ENCODE measurements around the gene KLF18.
"Not testable (repeated sequence)": the region's sequence is repeated elsewhere in the genome, so short reads cannot be mapped to it uniquely, and the experiment has no call there.

Gene KLF18

GRCh38 chr1:44120398-44120949 lies 21.0 kb downstream of the KLF18 start:
- DNase-seq (ENCODE audit: low read depth in 2 of 2) = no peak

- no peak for DNase-seq (ENCODE audit: low read depth in 2 of 2)
These were observed 21.9 kb downstream of the KLF18 start for GRCh38 chr1:44119525-44119924.

GRCh38 chr1:44118682-44119081 lies 22.7 kb downstream of the KLF18 start, which contains the start of gene KLF17:
KLF17 (plus strand) TSS chr1:44118821; CDS start chr1:44118908, 87 bp downstream.
- no peak for DNase-seq (ENCODE audit: low read depth in 2 of 2)

GRCh38 chr1:44117272-44117671 lies 24.2 kb downstream of the KLF18 start:
- DNase-seq (ENCODE audit: low read depth in 2 of 2) = not testable (repeated sequence)

- DNase-seq (ENCODE audit: low read depth in 2 of 2) = no peak
These were observed 27.3 kb downstream of the KLF18 start for GRCh38 chr1:44114098-44114497.

- no peak for DNase-seq (ENCODE audit: low read depth in 2 of 2)
These were observed 28.3 kb downstream of the KLF18 start for GRCh38 chr1:44113095-44113609.

GRCh38 chr1:44112486-44112885 lies 28.9 kb downstream of the KLF18 start:
- DNase-seq (ENCODE audit: low read depth in 2 of 2) = no peak

- DNase-seq (ENCODE audit: low read depth in 2 of 2) = no peak
These were observed 29.6 kb downstream of the KLF18 start for GRCh38 chr1:44111861-44112260.

GRCh38 chr1:44110916-44111315 lies 30.5 kb downstream of the KLF18 start:
- DNase-seq (ENCODE audit: low read depth in 2 of 2) = no peak

- no peak for DNase-seq (ENCODE audit: low read depth in 2 of 2)
These were observed 32.5 kb downstream of the KLF18 start for GRCh38 chr1:44108971-44109370.

GRCh38 chr1:44108241-44108640 lies 33.2 kb downstream of the KLF18 start:
- DNase-seq (ENCODE audit: low read depth in 2 of 2) = no peak

GRCh38 chr1:44105810-44106209 lies 35.6 kb downstream of the KLF18 start:
- DNase-seq (ENCODE audit: low read depth in 2 of 2) = no peak

- no peak for DNase-seq (ENCODE audit: low read depth in 2 of 2)
These were observed 37.9 kb downstream of the KLF18 start for GRCh38 chr1:44103270-44104131.

GRCh38 chr1:44101328-44101727 lies 40.1 kb downstream of the KLF18 start:
- DNase-seq (ENCODE audit: low read depth in 2 of 2) = no peak

- DNase-seq (ENCODE audit: low read depth in 2 of 2) = no peak
These were observed 41.1 kb downstream of the KLF18 start for GRCh38 chr1:44100183-44100868.

GRCh38 chr1:44094047-44094446 lies 47.4 kb downstream of the KLF18 start:
- no peak for DNase-seq (ENCODE audit: low read depth in 2 of 2)

- DNase-seq (ENCODE audit: low read depth in 2 of 2) = no peak
These were observed 50.8 kb downstream of the KLF18 start for GRCh38 chr1:44090429-44091252.

- DNase-seq (ENCODE audit: low read depth in 2 of 2) = no peak
These were observed 51.9 kb downstream of the KLF18 start for GRCh38 chr1:44089371-44090048.

Data from stimulated activated CD4-positive, alpha-beta T cell treated with anti-CD3 and anti-CD28 coated beads, Interleukin-1b, Interleukin-23, amount 100 ng/mL, for 1 hour (primary cell).